ENCODE results near the gene ANTXR2.
A peak's percentile ranks its signal among the peaks of the same experiment; 100 is the strongest.

Gene ANTXR2

DNA sequence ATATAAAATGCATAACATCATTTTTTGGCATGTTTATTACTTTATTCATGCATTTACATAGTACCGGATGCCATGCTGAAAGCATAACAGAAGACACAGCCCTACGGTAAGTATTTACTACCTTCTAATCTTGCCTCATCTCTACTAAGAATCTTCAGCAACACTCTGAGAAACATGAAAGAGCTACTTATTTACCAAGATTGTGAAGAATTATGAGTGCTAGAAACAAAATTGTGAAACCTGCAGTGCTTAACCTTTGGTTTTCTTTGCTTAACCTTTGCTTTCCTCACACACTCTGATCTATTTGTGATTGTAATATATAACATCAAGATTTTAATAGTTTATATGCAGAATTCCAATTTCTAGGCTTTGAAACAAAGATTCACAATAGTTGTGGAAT, 7.4 kb downstream of the ANTXR2 start:
- no peak for DNase-seq

DNA sequence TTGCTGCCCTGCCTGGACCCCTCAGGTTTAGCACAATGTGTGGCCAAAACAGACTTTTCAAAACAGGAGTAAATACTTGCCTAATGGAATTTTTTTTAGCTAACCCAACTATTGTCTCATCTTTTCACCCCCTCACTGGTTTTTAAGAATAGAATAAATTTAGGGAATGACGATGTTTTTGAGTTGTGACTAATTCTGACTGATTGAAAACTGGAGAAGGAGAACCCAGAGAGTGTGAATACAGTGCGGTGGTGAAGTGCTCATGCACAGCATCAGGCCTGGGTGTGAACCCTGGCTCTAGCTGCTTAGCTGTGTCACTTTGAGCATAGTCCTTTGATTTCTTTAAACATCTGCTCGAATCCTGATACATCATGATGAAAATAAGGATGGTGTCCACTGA, 10.5 kb downstream of the ANTXR2 start:
- peak; percentile 29 for DNase-seq

DNA sequence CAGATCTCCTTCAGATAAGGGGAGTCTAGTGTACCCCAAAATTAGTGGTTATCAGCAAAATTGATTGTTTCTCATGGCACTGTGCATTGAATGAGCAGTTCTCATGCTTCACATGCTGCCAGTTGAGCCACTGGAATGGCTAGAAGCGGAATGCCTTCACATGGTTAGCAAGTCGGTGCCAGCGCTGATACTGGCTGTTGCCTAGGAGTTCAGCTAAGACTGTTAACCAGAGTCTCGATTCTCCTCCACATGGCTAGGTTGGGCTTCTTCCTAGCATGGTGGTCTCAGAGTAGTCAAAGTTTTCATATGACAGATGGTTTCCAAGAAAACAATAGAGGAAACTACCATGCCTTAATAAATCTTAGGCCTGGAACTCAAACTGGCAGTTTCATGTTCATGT, 12.2 kb downstream of the ANTXR2 start:
- DNase-seq = no peak

DNA sequence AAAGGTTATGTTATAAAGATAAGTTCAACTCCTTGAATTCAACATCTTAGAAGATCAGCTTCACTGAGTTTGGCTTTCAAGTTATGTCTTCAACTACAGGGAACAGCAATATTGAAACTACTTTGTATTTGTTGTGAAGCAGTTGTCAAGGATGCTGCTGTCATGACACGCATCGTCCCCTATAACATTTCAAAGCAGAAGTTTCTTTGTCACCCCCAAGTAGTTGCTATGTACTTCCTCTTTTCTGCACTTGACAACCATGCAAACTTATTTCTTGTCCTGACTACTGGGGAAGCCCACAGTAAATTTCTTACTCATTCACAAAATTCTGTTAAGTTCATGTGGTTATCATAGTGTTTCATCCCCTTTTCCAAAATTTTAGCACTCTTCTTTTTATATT, 14.3 kb downstream of the ANTXR2 start:
- peak; percentile 35 for DNase-seq

DNA sequence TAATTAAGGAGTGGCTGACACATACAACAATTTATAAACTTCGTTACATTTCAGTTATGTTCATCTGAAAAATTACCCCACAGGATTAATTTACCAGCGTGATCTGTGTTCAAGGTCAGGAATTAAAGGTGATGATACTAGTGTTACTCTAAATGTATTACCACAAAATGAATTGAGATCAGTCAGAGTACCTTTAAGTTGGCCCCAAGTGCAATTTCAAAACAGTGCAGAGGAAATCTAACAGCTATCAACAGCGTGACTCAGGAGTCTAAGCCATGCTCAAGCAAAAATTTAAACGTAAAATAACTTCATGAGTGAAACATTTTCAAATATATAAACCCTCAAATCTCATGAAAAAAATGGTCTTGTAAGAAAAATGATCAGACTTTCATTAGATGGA, 18.7 kb downstream of the ANTXR2 start:
- no peak for DNase-seq

DNA sequence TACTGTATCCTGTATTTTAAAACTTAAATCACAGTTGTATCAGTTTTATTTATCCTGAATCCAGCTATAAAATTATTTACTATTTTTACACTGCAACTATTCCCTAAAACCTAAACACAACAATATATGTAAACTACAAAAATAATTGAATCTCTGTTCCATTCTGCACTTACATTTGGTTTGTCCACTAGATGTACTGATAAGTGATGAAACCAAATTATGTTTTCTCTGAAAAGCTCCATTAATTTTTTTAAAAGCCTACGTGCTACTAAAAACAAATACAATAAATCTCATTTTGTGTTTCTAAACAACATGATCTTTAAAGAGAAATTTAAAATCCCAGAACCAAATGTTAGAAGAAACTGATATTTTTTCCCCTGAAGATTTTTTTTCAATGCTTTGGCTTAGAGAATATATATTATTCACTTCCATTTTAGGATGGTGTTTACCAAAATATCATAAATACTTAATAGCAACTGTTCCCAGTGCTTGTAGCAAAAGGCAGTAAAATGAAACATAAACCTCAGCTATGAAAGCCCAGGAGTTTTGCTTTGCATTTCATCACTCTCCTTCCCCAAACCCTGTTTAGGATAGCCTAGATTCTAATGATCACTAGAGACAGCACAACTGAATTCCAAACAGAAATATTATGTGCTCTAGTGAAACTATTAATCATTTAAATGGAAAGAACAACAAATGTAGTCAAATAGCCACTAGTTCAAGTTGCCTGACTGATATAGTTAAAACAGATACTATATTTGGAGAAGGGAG, 19.7 kb downstream of the ANTXR2 start:
- no peak for DNase-seq

DNA sequence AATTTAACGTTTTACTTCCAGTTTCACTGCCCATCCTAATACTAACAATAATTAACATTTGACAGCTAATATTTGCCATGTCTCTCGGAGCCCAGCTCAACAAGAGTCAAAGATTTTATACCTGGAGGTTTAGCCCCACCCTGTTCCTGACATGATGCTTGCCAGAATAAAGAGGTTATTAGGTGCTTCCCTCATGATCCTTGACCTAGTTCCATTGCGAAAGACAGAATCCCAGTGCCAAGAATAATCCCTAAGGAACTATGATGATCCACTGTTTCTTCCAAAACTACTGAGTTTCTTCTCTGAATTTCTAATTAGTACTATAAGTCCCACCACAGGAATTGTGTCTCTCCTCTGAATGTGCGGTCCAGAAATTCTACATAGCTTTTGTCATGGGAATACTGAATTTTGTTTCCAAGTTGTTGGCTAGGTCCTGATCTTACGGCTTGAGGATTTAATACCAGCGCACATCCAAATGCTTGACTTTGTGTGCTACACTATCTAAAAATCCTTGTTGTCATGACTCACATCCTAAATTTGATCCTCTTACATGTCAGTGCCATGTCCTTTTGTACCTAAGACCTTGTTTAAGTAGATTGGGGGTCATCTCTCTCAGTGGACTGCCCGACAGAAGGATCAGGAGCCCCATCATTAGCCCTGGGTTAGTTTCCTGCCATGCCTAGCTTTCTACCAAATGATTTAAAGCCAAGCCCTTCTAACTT, 23.1 kb downstream of the ANTXR2 start:
- DNase-seq = no peak

DNA sequence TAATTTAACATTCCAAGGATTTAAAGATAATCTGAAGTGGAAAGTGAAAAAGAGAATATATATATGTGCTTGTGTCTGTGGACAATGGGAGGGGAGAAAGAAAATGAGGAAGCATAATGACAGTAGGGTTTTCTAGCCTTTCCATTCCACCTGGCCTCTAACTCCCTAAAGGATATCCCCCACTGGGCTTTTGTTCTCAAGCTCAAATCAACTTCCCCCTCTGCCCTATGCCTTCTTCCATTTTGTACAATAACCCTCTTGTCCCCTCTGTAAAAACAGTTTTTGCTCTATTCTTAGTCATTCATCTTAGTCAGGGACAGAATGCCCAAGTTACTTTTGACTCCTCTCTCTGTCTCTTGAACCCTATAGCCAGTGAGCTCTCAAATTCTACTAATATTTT, 23.6 kb downstream of the ANTXR2 start:
- DNase-seq = no peak

DNA sequence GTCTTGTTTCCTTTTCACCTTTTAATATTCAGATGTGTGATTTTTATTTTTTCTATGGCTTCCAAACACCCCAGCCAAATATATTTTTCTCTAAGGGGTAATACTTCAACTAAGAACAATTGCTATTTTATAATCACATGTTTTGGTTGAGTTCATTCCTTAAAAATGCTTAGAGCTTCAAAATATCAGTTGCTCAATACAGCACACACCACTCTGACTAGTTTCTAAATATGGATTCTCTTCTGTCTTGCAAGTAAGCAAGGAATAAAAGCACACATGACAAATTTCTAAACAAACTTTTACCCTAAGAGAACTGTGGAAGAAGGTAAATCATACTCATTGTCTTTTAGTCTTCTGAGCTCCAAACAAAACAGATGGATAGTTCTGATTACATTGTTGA, 27.2 kb downstream of the ANTXR2 start:
- no peak for DNase-seq

DNA sequence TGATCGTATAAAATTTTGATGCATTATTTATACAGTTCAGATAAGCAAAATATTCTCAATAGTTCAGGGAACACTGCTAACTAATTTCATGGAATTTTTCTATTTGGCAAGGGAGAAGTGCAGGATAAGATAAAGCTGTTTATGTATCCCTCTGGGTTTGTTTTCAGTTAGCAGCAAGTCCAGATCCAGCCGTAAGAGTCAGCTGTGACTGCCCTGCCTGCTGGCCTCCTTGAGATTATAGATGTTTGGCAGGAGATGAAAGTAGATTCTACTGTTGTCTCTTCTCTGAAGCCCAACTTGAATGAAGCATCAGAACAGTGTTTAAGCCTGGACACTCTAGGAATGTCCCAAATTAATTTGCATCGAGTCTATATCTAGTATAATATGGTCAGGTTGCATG, 29.5 kb downstream of the ANTXR2 start:
- DNase-seq = no peak

DNA sequence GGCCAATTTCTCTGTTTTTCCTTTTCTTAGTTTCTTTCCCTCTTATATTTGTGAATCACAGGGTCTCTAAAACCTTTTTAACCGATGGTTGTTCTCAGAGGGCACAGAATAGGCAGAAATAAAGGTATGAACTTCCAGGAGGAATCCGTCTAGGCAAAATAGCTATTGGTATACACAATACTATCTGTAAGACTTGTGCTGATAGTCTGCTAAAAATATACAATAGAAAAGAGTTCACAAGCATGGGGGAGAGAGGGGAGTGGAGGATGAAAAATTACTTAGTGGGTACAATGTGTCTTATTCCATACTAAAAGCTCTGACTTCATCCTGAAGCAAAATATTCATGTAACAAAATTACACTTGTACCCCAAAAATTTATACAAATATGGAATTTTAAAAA, 30.2 kb downstream of the ANTXR2 start:
- no peak for DNase-seq

DNA sequence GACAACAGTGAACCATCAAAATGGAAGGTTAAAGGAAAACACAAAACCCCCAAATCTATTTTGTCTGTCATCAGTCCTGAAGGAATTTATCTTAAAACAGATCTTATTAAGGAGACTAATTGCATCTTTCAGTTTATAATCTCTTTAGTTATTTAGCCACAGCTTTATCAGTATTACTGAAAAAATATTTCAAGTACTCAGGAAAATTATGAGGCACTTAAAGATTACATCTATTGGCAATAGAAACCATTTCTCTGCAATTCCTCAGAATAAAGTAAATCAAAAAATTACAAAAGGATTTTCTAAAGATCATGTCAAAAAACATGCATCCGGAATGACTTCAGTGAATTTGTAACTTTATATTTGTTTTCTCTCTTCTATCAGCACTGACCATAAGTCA, 35.2 kb downstream of the ANTXR2 start:
- no peak for DNase-seq

DNA sequence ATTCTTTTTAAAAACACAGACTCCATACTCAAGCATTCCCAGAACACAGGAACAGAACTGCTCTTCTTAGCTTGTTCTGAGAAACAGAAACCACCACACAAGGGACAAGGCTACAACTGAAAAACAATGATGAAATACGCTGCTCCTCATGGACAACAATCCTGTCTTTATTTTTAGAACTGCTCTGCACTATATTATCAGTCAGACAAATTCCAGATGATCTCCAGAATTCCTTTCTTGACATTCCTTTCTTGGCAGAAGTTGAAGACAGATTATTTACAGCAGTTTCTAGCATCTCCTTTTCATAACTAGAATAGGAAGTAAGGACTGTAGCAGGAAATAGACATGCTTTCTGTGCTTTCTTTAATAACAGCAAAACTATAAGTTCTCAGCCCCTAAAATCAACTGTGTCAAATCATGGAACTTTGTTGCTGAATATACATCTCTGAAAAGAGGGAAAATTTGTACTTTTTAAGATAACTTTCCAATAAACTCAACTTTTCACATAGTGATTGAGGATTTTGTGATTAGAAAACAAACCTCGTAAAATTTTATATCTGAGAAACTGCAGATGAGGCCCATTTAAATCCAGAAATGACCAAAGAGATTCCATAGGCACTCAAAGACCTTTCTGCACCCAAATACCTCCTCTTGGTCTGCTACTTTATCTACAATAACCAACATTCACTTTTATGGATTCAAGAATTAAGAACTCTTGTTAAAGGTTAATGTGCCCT, 35.9 kb downstream of the ANTXR2 start:
- no peak for DNase-seq

DNA sequence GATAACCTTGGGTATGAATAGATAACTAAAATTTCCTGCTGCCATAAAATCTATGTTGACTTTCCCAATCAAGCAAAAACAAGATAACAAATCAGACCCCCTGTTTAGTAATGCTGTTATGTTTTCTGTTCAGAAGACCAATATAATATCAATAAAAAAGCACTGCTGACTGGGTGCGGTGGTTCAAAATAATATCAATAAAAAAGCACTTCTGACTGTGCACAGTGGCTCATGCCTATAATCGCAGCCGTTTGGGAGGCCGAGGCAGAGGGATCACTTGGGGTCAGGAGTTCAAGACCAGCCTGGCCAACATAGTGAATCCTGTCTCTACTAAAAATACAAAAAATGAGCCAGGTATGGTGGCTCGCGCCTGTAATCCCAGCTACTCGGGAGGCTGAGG, 36.7 kb downstream of the ANTXR2 start:
- DNase-seq = no peak

DNA sequence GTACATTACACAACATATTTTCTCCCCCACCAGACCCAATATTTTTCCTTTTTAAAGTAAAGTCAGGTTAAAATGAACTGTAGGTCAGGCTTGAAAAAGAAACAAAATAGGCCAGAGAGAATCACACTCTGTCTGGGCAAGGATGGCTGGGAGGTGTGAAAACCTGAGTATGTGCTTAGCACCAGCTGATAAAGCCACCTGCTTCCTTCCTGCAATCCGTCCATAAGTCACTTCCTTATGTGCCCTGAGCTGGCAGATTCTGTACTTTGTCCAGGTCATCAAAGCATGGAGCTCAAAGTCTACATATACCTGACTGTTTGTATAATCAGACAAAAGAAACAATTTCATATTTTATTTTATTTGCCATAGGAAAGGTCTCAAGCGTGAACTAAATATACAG, 37.7 kb downstream of the ANTXR2 start:
- DNase-seq = no peak

DNA sequence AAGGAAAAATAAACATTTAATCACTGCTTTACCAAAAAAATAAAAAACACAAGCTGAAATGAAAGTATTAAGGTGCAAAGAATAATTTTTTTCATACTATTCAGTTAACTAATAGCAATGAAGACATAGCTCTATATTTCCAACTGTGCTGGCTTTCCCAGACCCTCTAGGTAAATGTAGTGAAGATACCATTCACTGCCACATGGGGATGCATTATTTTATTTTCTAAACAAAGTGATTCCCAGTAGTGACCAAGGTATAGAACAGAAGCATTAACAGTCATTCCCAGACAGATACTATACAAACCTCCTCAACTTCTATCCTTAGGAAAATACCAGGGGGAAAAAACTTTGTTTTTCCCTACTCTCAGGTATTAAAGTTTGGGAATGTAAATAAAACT, 39.4 kb downstream of the ANTXR2 start:
- DNase-seq = no peak

DNA sequence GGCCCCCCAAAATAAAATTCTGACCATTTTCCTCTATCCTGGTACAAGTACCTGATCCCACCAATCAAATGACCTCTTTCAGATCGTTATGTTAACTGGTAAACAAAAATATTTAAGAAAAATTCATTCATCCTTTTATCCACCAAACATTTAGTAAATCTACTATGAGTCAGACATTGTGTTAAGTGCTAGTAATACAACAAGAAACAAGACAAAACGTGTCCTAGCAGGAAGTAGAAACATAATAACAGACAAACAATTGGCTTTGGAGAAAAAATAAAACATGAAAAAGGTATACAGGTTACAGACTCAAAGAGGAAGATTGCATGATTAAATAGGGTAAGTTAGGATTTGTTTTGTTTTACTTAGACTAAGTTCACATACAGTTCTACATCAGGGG, 43.7 kb downstream of the ANTXR2 start:
- no peak for DNase-seq

DNA sequence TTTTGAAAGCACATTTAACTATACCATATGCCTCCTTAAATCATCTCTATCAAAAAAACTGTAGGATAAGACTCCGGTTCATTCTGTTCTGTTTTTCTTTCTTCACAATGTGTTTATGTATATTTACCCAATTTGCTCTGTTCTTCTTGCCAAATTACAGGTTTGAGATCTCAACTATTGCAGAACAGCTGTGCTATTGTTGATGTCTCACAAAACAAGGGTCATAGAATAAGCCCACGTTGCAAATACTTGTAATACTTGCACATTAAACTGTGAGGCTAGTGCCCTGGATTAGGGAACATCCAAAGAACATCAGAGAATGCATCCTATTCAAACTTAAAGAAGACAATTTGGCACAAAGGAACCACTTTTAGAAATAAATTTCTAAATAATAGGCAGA, 45.4 kb downstream of the ANTXR2 start:
- DNase-seq = no peak

DNA sequence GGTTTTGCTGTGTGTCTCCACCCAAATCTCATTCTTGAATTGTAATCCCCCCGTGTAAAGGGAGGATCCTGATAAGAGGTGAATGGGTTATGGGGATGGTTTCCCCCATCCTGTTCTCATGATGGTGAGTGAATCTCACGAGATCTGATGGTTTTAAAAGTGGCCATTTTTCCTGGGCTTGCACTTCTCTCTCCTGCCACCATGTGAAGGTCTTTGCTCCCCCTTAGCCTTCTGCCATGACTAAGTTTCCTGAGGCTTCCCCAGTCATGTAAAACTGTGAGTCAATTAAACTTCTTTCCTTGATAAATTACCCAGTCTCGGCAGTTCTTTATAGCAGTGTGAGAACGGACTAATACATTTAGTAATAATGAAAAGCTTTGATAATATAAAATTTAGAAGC, 46.9 kb downstream of the ANTXR2 start:
- no peak for DNase-seq

DNA sequence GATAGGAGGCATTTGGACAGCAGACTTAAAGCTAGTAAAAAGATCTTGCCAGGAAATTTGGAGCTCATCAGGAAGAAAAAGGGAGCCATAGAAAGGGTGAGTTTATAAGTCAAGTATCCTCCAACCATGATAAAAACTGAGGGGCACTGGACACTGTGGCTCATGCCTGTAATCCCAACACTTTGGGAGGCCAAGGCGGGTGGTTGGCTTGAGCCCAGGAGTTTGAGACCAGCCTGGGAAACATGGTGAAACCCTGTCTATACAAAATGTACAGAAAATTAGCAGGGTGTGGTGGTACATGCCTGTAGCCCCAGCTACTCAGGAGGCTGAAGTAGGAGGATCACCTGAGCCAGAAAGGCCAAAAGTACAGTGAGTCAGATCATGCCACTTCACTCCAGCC, 48.7 kb downstream of the ANTXR2 start:
- DNase-seq = no peak

DNA sequence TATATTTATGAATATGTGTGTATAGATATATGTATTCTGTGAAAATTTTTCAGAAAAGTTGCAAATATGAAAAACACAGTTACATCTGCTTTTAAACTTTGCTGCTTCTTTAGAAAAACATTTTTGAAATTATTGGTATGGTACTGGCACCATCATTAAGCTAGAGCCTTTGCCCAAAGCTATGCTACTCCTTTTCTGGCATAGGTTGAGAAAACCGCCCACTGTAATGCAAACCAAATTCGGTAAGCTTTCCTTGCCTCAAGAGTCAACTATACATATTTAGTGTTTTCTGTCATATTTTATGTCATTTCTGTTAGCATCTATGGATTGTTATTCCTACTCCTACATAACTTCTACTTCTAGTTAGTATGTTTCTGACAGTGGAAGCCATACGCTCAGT, 50.7 kb downstream of the ANTXR2 start:
- no peak for DNase-seq

DNA sequence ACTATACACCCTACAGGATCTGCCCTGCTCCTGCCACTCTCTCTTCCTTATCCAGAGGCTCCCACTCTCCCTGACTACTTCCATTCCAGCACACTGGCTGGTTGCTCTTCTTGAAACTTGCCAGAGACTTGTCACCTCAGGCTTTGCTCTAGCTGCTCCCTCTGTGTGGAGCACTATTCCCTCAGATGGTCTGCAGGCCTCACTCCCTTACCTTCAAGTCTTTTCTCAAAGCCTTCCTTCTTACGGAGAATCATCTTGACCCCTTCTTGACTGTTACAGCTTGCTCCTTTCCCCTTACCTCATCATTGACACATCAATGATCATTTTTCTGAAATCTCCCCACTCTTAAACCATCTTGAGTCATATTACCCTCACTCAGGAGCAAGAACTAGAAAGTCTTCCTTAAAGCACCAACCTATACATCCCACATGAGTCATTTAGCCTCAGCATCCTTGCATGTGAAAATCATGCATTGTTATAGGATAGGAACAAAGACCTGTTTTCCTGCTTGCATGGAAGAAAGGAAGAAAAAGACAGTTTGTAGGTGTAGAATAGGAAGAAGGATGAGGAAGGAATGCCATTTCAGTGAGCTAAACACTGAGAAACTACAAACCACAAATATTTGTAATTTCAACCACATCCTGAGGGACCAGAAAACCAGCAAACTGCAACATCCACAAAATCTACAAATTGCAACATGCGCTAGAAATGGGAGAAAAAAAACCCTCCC, 55.7 kb downstream of the ANTXR2 start:
- DNase-seq = no peak

DNA sequence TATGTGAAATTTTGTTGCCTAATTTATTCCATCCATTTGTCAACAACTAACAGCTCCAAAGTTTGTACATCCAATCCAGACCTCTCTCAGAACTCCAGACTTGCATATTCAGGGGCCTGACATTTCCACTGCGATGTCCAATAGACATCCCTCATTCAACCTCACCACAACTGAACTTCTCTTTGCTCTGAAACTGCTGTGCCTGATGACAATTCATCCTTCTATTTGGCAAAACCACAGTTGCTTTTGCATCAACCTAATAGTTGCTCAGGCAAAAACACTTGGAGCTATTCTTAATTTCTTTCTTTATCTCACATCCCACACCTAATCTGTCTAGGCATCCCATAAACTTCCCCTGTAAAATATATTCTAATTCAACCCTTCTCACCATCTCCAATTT, 56.5 kb downstream of the ANTXR2 start:
- no peak for DNase-seq
